Gastrocnemius medialis (tissue), 4 donors: ENCODE results near the gene TFIP11. TPM values are rescaled to one million over a fixed set of nuclear protein-coding genes. Genes with fewer than 3 reads are reported as not detected.

Source experiments
- ATAC-seq, 2 donors: fragments of 150-250 bp; one replicate each; pipeline ENCODE4 v1.9.1; 2016
- DNase-seq, 2 donors: peaks; one replicate each; pipeline ENCODE4 v3.0.0-alpha.2; 2019
- H3K27ac ChIP-seq, 4 donors: fragments of 200-600 bp; sonication (generic); 1 replicate in 1 of 4; 2 replicates in 3 of 4; pipeline ENCODE4 v1.5.1; 2016 to 2018; ENCODE audit warnings: mild to moderate bottlenecking in 2 of 4, moderate library complexity in 1 of 4
- H3K27me3 ChIP-seq, 3 donors: fragments of 200-600 bp; sonication (generic) in 2 of 3; 1 replicate in 1 of 3; 2 replicates in 2 of 3; pipeline versions ENCODE4 v1.5.1 to v1.6.0; 2016 to 2019; ENCODE audit warnings: mild to moderate bottlenecking in 1 of 3, moderate library complexity in 1 of 3
- H3K36me3 ChIP-seq, 2 donors: fragments of 200-600 bp; sonication (generic) in 1 of 2; one replicate each; pipeline ENCODE4 v1.5.1; 2017 to 2018
- H3K4me1 ChIP-seq, 2 donors: fragments of 200-600 bp; sonication (generic) in 1 of 2; one replicate each; pipeline ENCODE4 v1.5.1; 2016 to 2017; ENCODE audit warnings: mild to moderate bottlenecking in 2 of 2
- H3K4me3 ChIP-seq, 4 donors: fragments of 200-600 bp; sonication (generic) in 3 of 4; 1 replicate in 1 of 4; 2 replicates in 3 of 4; pipeline ENCODE4 v1.5.1; 2016 to 2019; ENCODE audit warnings: mild to moderate bottlenecking in 2 of 4
- H3K9me3 ChIP-seq, 3 donors: fragments of 200-600 bp; sonication (generic) in 2 of 3; 1 replicate in 1 of 3; 2 replicates in 2 of 3; pipeline ENCODE4 v1.5.1; 2016 to 2019
- POLR2A ChIP-seq, 2 donors: fragments of 450-650 bp; IDR thresholded peaks; one replicate each; pipeline ENCODE4 v1.6.1; 2017; ENCODE audit warnings: antibody characterized with exemption in 2 of 2, mild to moderate bottlenecking in 2 of 2, moderate library complexity in 2 of 2
- in situ Hi-C, 4 donors: fragments of 200-750 bp; cut with MboI; loops; one replicate each; pipeline versions ENCODE4 v1.15.0 to v1.8.0; 2017; ENCODE audit warnings: low sequenced_read_pairs in 4 of 4
- intact Hi-C: fragments of 100-400 bp; cut with DNase I; formaldehyde crosslinking; loops from one replicate; pipeline ENCODE4 v1.15.1; 2023; ENCODE audit warnings: low total_unique reads
- total RNA-seq, 4 donors: library from RNA; depleted of rRNA; stranded (reverse); fragments of >200 nt; gene quantifications; one replicate each; pipeline versions ENCODE4 v1.1.0 to v1.2.3, GENCODE V29; 2016
- TF ChIP-seq, protein P1 (sequence below), 5 experiments: fragments of 450-650 bp in 3 of 5; fragments of 200-600 bp in 2 of 5; sonication (generic) in 2 of 5; IDR thresholded peaks in 4 of 5; conservative IDR thresholded peaks in 1 of 5; 1 replicate in 4 of 5; 2 replicates in 1 of 5; pipeline ENCODE4 v1.5.1; 2016 to 2019; ENCODE audit warnings: antibody characterized with exemption in 5 of 5, mild to moderate bottlenecking in 3 of 5, moderate library complexity in 3 of 5

The TFIP11 gene
- total RNA-seq, 4 donors from 2014 or later: 33.1 to 65.7 (median 49.2) TPM

DNA sequence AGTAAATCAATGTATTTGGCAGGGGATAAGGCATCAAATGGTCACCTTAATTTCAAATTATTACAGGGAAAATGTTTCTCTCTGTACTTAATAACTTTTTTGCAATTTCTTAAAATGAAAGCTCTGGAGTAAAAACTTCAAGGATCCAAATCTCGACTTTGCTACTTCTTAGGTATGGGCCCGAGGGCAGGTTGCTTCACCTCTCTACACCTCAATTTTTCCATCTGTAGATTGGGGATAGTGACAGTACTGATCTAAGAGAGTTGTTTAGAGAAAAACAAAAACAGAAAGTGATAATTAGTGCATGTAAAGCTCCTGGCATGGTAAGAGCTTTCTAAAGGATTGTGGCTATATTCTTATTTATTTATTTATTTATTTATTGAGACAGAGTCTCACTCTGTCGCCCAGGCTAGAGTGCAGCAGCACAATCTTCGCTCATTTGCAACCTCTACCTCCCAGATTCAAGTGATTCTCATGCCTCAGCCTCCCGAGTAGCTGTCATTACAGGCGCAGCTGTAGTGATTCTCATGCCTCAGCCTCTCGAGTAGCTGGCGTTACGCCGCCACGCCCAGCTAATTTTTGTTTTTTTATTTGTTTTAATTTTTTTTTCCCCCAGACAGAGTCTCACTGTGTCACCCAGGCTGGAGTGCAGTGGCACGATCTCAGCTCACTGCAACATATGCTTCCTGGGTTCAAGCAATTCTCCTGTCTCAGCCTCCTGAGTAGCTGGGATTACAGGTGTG is 2.3 kb upstream of the TFIP11 start:
- in situ Hi-C loops: no loop called here
- peaks cover 24 to 25% of the 10 kb centered on the region in 2 donors for H3K4me1 ChIP-seq
- DNase-seq (no peak), ATAC-seq (no peak)
- intact Hi-C loops: no loop called here
- peak overlapping the region in 1 of 4 donors; percentile 89 for H3K27ac ChIP-seq
- no peaks in the 10 kb centered on the region for H3K27me3 ChIP-seq
- H3K36me3 ChIP-seq: peaks cover 0 to 12% of the 10 kb centered on the region in 2 donors
- no peak for TF ChIP-seq POLR2A (IDR thresholded peaks at IDR 0.05)
- TF ChIP-seq, protein P1, sequence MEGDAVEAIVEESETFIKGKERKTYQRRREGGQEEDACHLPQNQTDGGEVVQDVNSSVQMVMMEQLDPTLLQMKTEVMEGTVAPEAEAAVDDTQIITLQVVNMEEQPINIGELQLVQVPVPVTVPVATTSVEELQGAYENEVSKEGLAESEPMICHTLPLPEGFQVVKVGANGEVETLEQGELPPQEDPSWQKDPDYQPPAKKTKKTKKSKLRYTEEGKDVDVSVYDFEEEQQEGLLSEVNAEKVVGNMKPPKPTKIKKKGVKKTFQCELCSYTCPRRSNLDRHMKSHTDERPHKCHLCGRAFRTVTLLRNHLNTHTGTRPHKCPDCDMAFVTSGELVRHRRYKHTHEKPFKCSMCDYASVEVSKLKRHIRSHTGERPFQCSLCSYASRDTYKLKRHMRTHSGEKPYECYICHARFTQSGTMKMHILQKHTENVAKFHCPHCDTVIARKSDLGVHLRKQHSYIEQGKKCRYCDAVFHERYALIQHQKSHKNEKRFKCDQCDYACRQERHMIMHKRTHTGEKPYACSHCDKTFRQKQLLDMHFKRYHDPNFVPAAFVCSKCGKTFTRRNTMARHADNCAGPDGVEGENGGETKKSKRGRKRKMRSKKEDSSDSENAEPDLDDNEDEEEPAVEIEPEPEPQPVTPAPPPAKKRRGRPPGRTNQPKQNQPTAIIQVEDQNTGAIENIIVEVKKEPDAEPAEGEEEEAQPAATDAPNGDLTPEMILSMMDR (IDR thresholded peaks at IDR 0.05 in 4 of 5, conservative IDR thresholded peaks at IDR 0.05 in 1 of 5): no peak
- no peak overlapping the region for H3K4me3 ChIP-seq
- no peaks in the 10 kb centered on the region for H3K9me3 ChIP-seq

DNA sequence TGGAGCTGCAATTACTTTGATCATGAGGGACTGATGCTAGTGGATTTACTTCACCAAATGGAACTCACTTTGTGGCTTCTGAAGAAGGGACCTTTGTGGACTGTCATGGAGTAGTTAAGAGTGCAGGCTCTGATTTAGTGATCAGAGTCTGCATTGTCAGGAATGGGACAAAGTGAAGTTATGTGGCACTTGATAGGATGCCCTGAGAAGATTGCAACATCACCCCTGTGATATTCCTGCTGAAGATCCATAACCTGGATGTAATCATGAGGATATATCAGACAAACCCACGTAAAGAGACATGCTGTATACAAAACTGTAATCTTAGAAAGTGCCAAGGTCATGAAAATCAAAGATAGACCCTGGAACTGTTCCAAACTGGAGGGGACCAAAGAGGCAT is 1.6 kb upstream of the TFIP11 start:
- peak overlapping the region in 3 of 4 donors; percentile 89 to 96 (median 89) for H3K27ac ChIP-seq
- H3K27me3 ChIP-seq: no peaks in the 10 kb centered on the region
- no peak overlapping the region for H3K4me3 ChIP-seq
- intact Hi-C loops: no loop called here
- peaks cover 0 to 20% of the 10 kb centered on the region in 2 donors for H3K36me3 ChIP-seq
- H3K4me1 ChIP-seq: peaks cover 24 to 25% of the 10 kb centered on the region in 2 donors
- no peaks in the 10 kb centered on the region for H3K9me3 ChIP-seq
- in situ Hi-C loops: no loop called here
- DNase-seq (no peak), ATAC-seq (no peak)
- TF ChIP-seq POLR2A (IDR thresholded peaks at IDR 0.05): no peak
- TF ChIP-seq, protein P1 (IDR thresholded peaks at IDR 0.05 in 4 of 5, conservative IDR thresholded peaks at IDR 0.05 in 1 of 5): no peak

DNA sequence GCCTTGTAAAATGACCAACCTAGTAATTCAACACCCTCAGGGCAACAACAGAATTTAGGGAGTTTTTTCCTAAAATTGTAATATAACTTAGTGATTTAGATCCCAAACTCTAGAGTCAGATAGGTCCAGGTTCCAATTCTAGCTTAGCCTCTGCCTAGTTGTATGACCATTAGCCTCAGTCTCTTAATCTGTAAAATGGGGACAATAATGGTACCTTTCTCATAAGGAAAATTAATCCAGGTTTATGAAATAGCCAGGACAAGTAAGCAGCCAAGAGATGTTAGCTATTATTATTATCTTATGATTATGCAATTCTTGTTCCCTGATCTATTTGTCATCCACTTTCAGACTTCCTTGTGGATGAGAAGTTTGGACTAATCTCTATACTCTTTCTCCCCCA is 4.1 kb downstream of the TFIP11 start:
- Histone ChIP-seq H3K4me1 (peaks cover 23 to 34% of the 10 kb centered on the region in 2 donors), H3K4me3 (no peak overlapping the region), H3K27me3 (no peaks in the 10 kb centered on the region), H3K36me3 (peaks cover 2 to 66% of the 10 kb centered on the region in 2 donors), H3K9me3 (no peaks in the 10 kb centered on the region), H3K27ac (no peak overlapping the region)
- in situ Hi-C loops: no loop called here
- TF ChIP-seq POLR2A (IDR thresholded peaks at IDR 0.05): no peak
- intact Hi-C loops: no loop called here
- ATAC-seq: no peak
- DNase-seq: no peak

- TF ChIP-seq, protein P1 (IDR thresholded peaks at IDR 0.05 in 4 of 5, conservative IDR thresholded peaks at IDR 0.05 in 1 of 5): no peak
- peak; percentile 66 to 84 for TF ChIP-seq POLR2A (IDR thresholded peaks at IDR 0.05)
- Histone ChIP-seq H3K27me3 (no peaks in the 10 kb centered on the region), H3K4me1 (peaks cover 34 to 53% of the 10 kb centered on the region in 2 donors), H3K4me3 (peak overlapping the region in 3 of 4 donors; percentile 4 to 32 (median 22)), H3K36me3 (peaks cover 2 to 82% of the 10 kb centered on the region in 2 donors), H3K27ac (peak overlapping the region; percentile 84 to 94 (median 88)), H3K9me3 (no peaks in the 10 kb centered on the region)
- DNase-seq (no peak), ATAC-seq (peak; percentile 54 to 77)
- in situ Hi-C loops (no loop called here), intact Hi-C loops (loop anchor here (1.0 to 2.0 kb wide), 4 partner anchors 19 to 87 kb away; partner anchors contain the start of gene TPST2)
These were observed 8.5 kb downstream of the TFIP11 start for GRCh38 chr22:26503758-26504157.
